Keratinocyte (primary cell): ENCODE results near the gene CENPVL3. TPM values are rescaled to one million over a fixed set of nuclear protein-coding genes. Genes with fewer than 3 reads are reported as not detected.
"Not testable (repeated sequence)": the region's sequence is repeated elsewhere in the genome, so short reads cannot be mapped to it uniquely, and the experiment has no call there.

Experiments used
- DNase-seq: peaks from one replicate; pipeline ENCODE4 v3.0.0-alpha.2; 2011; ENCODE audit warnings: low read depth, missing footprints, low spot score
- FAIRE-seq: peaks from 2 replicates; lab custom pipeline; 2011; peaks lifted over from hg19 to GRCh38; lab: Jason Lieb, UNC
- H2AFZ ChIP-seq: 2 replicates; pipeline ENCODE4 v1.6.0; 2012; ENCODE audit warnings: low read length, control low read depth, inconsistent platforms; ENCODE audit not compliant: control insufficient read depth
- H3K27ac ChIP-seq: 2 replicates; pipeline ENCODE4 v1.5.1; 2011; ENCODE audit warnings: low read length; ENCODE audit not compliant: control insufficient read depth, insufficient read depth
- H3K27me3 ChIP-seq: 3 replicates; pipeline ENCODE4 v1.6.0; 2011; ENCODE audit warnings: low read length; ENCODE audit not compliant: control insufficient read depth, insufficient read depth; ENCODE audit errors: extremely low read depth
- H3K36me3 ChIP-seq, 2 experiments: 2 replicates in 1 of 2; 3 replicates in 1 of 2; pipeline ENCODE4 v1.5.1; 2011; ENCODE audit warnings: low read length in 2 of 2, mild to moderate bottlenecking in 1 of 2; ENCODE audit not compliant: control insufficient read depth in 2 of 2, insufficient read depth in 2 of 2; ENCODE audit errors: extremely low read depth in 1 of 2
- H3K4me1 ChIP-seq: 3 replicates; pipeline ENCODE4 v1.5.1; 2011; ENCODE audit warnings: low read length; ENCODE audit not compliant: control insufficient read depth, insufficient read depth; ENCODE audit errors: extremely low read depth
- H3K4me2 ChIP-seq: 3 replicates; pipeline ENCODE4 v1.6.0; 2011; ENCODE audit warnings: low read depth, low read length; ENCODE audit not compliant: control insufficient read depth, insufficient read depth; ENCODE audit errors: extremely low read depth
- H3K4me3 ChIP-seq, 3 experiments: fragments of 200-600 bp in 1 of 3; sonication (generic) in 1 of 3; 2 replicates in 2 of 3; 3 replicates in 1 of 3; pipeline ENCODE4 v1.5.1; 2011 to 2016; ENCODE audit warnings: low read length in 3 of 3, mild to moderate bottlenecking in 3 of 3, control low read depth in 2 of 3, inconsistent platforms in 1 of 3, low read depth in 1 of 3, mixed read lengths in 1 of 3, mixed run types in 1 of 3, moderate library complexity in 1 of 3; ENCODE audit not compliant: control insufficient read depth in 2 of 3, insufficient read depth in 2 of 3; ENCODE audit errors: extremely low read depth in 1 of 3
- H3K79me2 ChIP-seq: 2 replicates; pipeline ENCODE4 v1.6.0; 2012; ENCODE audit warnings: low read length; ENCODE audit not compliant: control insufficient read depth, insufficient read depth
- H3K9ac ChIP-seq: 3 replicates; pipeline ENCODE4 v1.6.0; 2011; ENCODE audit warnings: low read length; ENCODE audit not compliant: control insufficient read depth, insufficient read depth; ENCODE audit errors: extremely low read depth
- H3K9me1 ChIP-seq: 3 replicates; pipeline ENCODE4 v1.6.0; 2011; ENCODE audit warnings: low read length; ENCODE audit not compliant: control insufficient read depth, insufficient read depth; ENCODE audit errors: extremely low read depth
- H3K9me3 ChIP-seq: 2 replicates; pipeline ENCODE4 v1.5.1; 2012; ENCODE audit warnings: low read depth, low read length; ENCODE audit not compliant: control insufficient read depth
- H4K20me1 ChIP-seq: 3 replicates; pipeline ENCODE4 v1.6.0; 2011; ENCODE audit warnings: low read length; ENCODE audit not compliant: control insufficient read depth, insufficient read depth; ENCODE audit errors: extremely low read depth
- EZH2 ChIP-seq: IDR thresholded peaks from one replicate; pipeline ENCODE4 v1.6.1; 2012; ENCODE audit warnings: inconsistent platforms, mild to moderate bottlenecking, low read length, moderate library complexity
- dilution Hi-C: fragments of 300-500 bp; cut with MboI; formaldehyde crosslinking; loops from one replicate; pipeline ENCODE4 v1.7.0; 2020; ENCODE audit warnings: low sequenced_read_pairs; ENCODE audit not compliant: extremely low pct_ligation_motif_present
- polyA minus RNA-seq, 3 experiments: library from RNA; depleted of rRNA, polyadenylated mRNA; stranded (reverse); fragments of >200 nt; gene quantifications; 1 replicate in 1 of 3; 2 replicates in 1 of 3; 3 replicates in 1 of 3; pipeline ENCODE4 v1.2.3, GENCODE V29; 2011
- polyA plus RNA-seq, 5 experiments: library from polyadenylated mRNA; depleted of rRNA in 3 of 5; stranded (reverse) in 3 of 5; stranded (forward) in 1 of 5; unstranded in 1 of 5; fragments of >200 nt; gene quantifications; 1 replicate in 1 of 5; 2 replicates in 3 of 5; 3 replicates in 1 of 5; pipeline versions ENCODE4 v1.2.1 to v1.2.3, GENCODE V29; 2011 to 2012; ENCODE audit warnings: missing spikeins in 2 of 5, low read depth in 1 of 5, low replicate concordance in 1 of 5
- TF ChIP-seq, protein P1 (sequence below), 3 experiments: IDR thresholded peaks in 1 of 3; conservative IDR thresholded peaks in 1 of 3; optimal IDR thresholded peaks in 1 of 3; 2 replicates in 2 of 3; 3 replicates in 1 of 3; pipeline versions ENCODE3 to v1.5.1; 2011; ENCODE audit warnings: low read length in 3 of 3, mild to moderate bottlenecking in 3 of 3, moderate library complexity in 2 of 3, control low read depth in 1 of 3, inconsistent platforms in 1 of 3; ENCODE audit not compliant: insufficient read depth in 2 of 3; ENCODE audit errors: extremely low read depth in 1 of 3

The CENPVL3 gene
- polyA plus RNA-seq: not detected in 3 replicates
- polyA plus RNA-seq (2011; ENCODE audit: low read depth): not detected
- 0.08 TPM in 1 of 2 replicates, not detected in the other for polyA plus RNA-seq (2011; cell fraction: cytosol; rRNA removed)
- 0.11 and 0.13 TPM in 2 replicates for polyA plus RNA-seq (2011; cell fraction: nucleus; rRNA removed)
- polyA plus RNA-seq (2012; ENCODE audit: low replicate concordance): not detected in 2 replicates
- not detected in 3 replicates for polyA minus RNA-seq
- not detected for polyA minus RNA-seq (2011; cell fraction: cytosol; rRNA and poly(A)+ RNA removed)
- not detected in 2 replicates for polyA minus RNA-seq (2011; cell fraction: nucleus; rRNA and poly(A)+ RNA removed)

- H3K79me2 ChIP-seq, H3K9me1 ChIP-seq, H2AFZ ChIP-seq, H3K27ac ChIP-seq, H3K9ac ChIP-seq, H3K4me3 ChIP-seq, H3K4me2 ChIP-seq, FAIRE-seq, DNase-seq, H4K20me1 ChIP-seq, H3K36me3 ChIP-seq, H3K4me1 ChIP-seq, H3K9me3 ChIP-seq, dilution Hi-C loops: not testable (repeated sequence)
- H3K27me3 ChIP-seq: peaks cover 15% of the 10 kb centered on the region
Measured at GRCh38 chrX:51618241-51619155, at the start of gene CENPVL3. Gene CENPVL3, minus strand, starts transcription at chrX:51618912. Its CDS starts 39 bp downstream, at chrX:51618873.

DNA sequence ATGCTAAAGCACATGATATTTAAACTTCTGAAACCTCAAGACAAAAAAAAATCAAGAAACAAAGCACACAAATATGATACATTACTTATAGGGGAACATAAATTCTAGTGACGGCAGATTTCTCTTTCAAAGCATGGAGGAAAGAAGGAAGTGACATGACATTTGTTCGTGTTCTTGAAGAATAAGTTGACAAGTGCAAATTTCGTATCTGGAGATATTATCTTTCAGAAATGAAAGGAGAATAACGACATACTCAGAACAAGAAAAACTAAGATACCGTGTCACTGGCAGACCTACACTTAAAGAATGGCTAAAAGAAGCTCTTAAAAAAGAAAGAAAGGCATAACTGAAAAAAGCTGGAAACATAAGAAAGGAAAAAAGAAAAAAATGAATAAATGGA lies 47.3 kb upstream of the CENPVL3 start:
- Histone ChIP-seq H2AFZ (no peak overlapping the region), H3K4me2 (no peak overlapping the region), H3K4me3 (no peak overlapping the region), H3K9me1 (no peaks in the 10 kb centered on the region), H3K79me2 (no peaks in the 10 kb centered on the region), H3K4me1 (no peaks in the 10 kb centered on the region), H3K9me3 (no peaks in the 10 kb centered on the region), H3K27ac (no peak overlapping the region), H3K36me3 (no peaks in the 10 kb centered on the region), H3K9ac (no peak overlapping the region), H4K20me1 (no peaks in the 10 kb centered on the region), H3K27me3 (no peaks in the 10 kb centered on the region)
- DNase-seq (no peak), FAIRE-seq (no peak)
- dilution Hi-C loops: no loop called here
- TF ChIP-seq, protein P1, sequence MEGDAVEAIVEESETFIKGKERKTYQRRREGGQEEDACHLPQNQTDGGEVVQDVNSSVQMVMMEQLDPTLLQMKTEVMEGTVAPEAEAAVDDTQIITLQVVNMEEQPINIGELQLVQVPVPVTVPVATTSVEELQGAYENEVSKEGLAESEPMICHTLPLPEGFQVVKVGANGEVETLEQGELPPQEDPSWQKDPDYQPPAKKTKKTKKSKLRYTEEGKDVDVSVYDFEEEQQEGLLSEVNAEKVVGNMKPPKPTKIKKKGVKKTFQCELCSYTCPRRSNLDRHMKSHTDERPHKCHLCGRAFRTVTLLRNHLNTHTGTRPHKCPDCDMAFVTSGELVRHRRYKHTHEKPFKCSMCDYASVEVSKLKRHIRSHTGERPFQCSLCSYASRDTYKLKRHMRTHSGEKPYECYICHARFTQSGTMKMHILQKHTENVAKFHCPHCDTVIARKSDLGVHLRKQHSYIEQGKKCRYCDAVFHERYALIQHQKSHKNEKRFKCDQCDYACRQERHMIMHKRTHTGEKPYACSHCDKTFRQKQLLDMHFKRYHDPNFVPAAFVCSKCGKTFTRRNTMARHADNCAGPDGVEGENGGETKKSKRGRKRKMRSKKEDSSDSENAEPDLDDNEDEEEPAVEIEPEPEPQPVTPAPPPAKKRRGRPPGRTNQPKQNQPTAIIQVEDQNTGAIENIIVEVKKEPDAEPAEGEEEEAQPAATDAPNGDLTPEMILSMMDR (optimal IDR thresholded peaks at IDR 0.05 in 1 of 3, IDR thresholded peaks at IDR 0.05 in 1 of 3, conservative IDR thresholded peaks at IDR 0.05 in 1 of 3; ENCODE audit: extremely low read depth in 1 of 3, insufficient read depth in 2 of 3, low read length in 3 of 3): no peak
- no peak for TF ChIP-seq EZH2
